NCI-H2107 treated with DMSO at 0.1 percent for 48 hours (cell line): ENCODE measurements around the gene ZMYND8.
A peak's percentile ranks its signal among the peaks of the same experiment; 100 is the strongest.

Experiments
- DNase-seq: peaks from one replicate; lab custom pipeline; 2025; ENCODE audit not compliant: unreplicated experiment; lab: John Stamatoyannopoulos, UW

The ZMYND8 gene

GRCh38 chr20:47335251-47336128 lies 21.0 kb downstream of the ZMYND8 start:
- no peak for DNase-seq

- peak; percentile 28 for DNase-seq
These were observed 22.4 kb downstream of the ZMYND8 start for GRCh38 chr20:47334022-47334551.

- no peak for DNase-seq
These were observed 23.9 kb downstream of the ZMYND8 start for GRCh38 chr20:47332381-47333206.

GRCh38 chr20:47330933-47331708 lies 25.4 kb downstream of the ZMYND8 start:
- DNase-seq, result no peak

GRCh38 chr20:47330071-47330470 lies 26.4 kb downstream of the ZMYND8 start:
- no peak for DNase-seq

GRCh38 chr20:47328129-47328528 lies 28.4 kb downstream of the ZMYND8 start:
- no peak for DNase-seq

- DNase-seq, result no peak
These were observed 28.8 kb downstream of the ZMYND8 start for GRCh38 chr20:47327711-47328110.

- no peak for DNase-seq
These were observed 29.7 kb downstream of the ZMYND8 start for GRCh38 chr20:47326658-47327268.

GRCh38 chr20:47325242-47325641 lies 31.3 kb downstream of the ZMYND8 start:
- DNase-seq, result no peak

- peak; percentile 43 for DNase-seq
These were observed 35.3 kb downstream of the ZMYND8 start for GRCh38 chr20:47320990-47321805.

- peak; percentile 45 for DNase-seq
These were observed 36.8 kb downstream of the ZMYND8 start for GRCh38 chr20:47319517-47320252.

GRCh38 chr20:47318586-47319516 lies 37.6 kb downstream of the ZMYND8 start:
- peak; percentile 32 for DNase-seq

- DNase-seq, result no peak
These were observed 38.4 kb downstream of the ZMYND8 start for GRCh38 chr20:47318027-47318585.

GRCh38 chr20:47317127-47317895 lies 39.2 kb downstream of the ZMYND8 start:
- peak; percentile 58 for DNase-seq

GRCh38 chr20:47316776-47317126 lies 39.7 kb downstream of the ZMYND8 start:
- DNase-seq, result no peak

- peak; percentile 66 for DNase-seq
These were observed 41.0 kb downstream of the ZMYND8 start for GRCh38 chr20:47315339-47316056.
